Measurements from ENCODE around the gene FSTL1. TPM values are rescaled to one million over a fixed set of nuclear protein-coding genes. Genes with fewer than 3 reads are reported as not detected.

Gene FSTL1
- total RNA-seq, 6 experiments from 2014 or later = 32.8 to 50.0 (median 45.5) TPM

DNA sequence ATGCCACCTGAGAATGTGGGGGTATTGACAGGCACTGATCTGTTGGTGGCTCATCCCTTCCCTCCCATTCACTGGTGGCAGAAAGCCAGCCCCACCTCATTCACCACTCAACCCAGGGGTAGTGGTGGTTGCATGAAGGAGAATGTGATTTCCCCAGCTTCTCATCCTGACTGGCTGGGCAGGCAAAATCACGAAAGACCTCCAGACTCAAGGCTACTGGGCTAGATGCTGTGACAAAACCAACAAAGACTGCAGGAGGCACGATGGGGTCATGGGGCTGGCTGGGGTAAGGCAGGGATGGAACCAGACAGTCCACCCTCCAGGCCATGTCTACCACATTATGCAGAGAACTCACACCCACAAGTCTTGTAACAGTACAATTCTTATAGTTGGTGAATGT is 33.9 kb downstream of the FSTL1 start:
- peak; percentile 2 to 10 (median 6) for ATAC-seq
- Histone ChIP-seq H3K9me3 (no peaks in the 10 kb centered on the region), H3K27ac (peak overlapping the region in 1 of 3 donors; percentile 33), H3K4me1 (peaks cover 0 to 27% (median 2%) of the 10 kb centered on the region in 4 donors), H3K27me3 (no peaks in the 10 kb centered on the region), H3K4me3 (peak overlapping the region in 1 of 3 donors; percentile 18), H3K36me3 (no peaks in the 10 kb centered on the region)
- 18% methylated on average over 2 of the region's 2 CpGs for WGBS (ENCODE audit: insufficient coverage, low coverage, low lambda C conversion rate, missing lambda C conversion rate)
- DNase-seq = no peak
- TF ChIP-seq CTCF (IDR thresholded peaks at IDR 0.05) (no peak), POLR2A (IDR thresholded peaks at IDR 0.05) (no peak)
- intact Hi-C loops (cut with DNase I) = loop anchor here (5.0 to 10.0 kb wide), 3 partner anchors 140 to 172 kb away; no protein-coding TSS in a partner anchor

DNA sequence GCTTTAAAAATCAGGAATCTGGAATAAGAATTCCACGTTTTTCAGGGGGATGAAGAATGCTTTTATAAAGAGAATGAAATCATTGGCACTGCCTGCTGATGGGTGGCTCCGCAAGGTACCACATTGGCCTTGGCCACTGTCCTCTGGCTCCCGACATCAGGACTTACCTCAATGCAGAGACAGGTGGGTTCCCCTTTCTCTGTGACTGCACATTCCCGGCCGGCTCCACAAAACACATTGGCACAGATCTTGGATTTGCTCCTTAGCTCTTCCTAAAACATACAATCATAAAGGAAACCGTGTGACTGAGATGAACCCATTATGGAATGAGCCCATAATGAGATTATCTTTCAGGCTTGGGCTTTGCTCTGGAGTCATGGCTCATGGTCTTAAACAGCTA is 35.0 kb downstream of the FSTL1 start:
- no peak for DNase-seq
- 72% methylated on average over 3 of the region's 6 CpGs for WGBS (ENCODE audit: insufficient coverage, low coverage, low lambda C conversion rate, missing lambda C conversion rate)
- intact Hi-C loops (cut with DNase I) = loop anchor here (5.0 to 10.0 kb wide), 3 partner anchors 142 to 171 kb away; no protein-coding TSS in a partner anchor

DNA sequence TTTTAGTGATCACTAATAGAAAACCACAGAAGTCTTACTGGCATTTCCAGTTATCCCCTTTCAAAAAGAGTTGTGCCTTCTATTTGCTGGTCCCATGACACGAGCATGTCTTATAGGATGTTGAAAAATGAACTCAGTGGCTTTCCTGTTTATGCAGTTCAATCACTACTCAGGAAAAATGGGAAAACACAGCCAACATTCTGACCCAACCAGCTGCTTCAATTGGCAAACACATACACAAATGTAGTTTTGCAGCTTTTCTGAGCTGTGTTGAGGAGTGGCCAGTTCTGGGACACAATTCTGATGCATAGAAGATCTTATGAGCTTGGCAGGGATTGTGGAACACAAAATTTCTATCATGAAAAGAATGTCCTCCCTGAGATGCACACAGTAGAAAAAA is 40.3 kb downstream of the FSTL1 start:
- no peak overlapping the region for H3K27ac ChIP-seq
- intact Hi-C loops (cut with DNase I) = loop anchor here in 1 of 2 donors (10.0 kb wide), 1 partner anchor 166 kb away; no protein-coding TSS in a partner anchor
- H3K36me3 ChIP-seq = peaks cover 0 to 19% (median 0%) of the 10 kb centered on the region in 4 donors
- WGBS (ENCODE audit: insufficient coverage, low coverage, low lambda C conversion rate, missing lambda C conversion rate) = 55% methylated on average over 1 of the region's 1 CpG
- DNase-seq = no peak
- ATAC-seq = peak in 1 of 4 donors; percentile 48
- no peaks in the 10 kb centered on the region for H3K9me3 ChIP-seq
- no peaks in the 10 kb centered on the region for H3K27me3 ChIP-seq
- H3K4me3 ChIP-seq = no peak overlapping the region
- TF ChIP-seq POLR2A (IDR thresholded peaks at IDR 0.05) = no peak
- no peak for TF ChIP-seq CTCF (IDR thresholded peaks at IDR 0.05)
- peaks cover 0 to 5% (median 0%) of the 10 kb centered on the region in 4 donors for H3K4me1 ChIP-seq

More for the DNA sequence above, 35.0 kb downstream of the FSTL1 start:
- no peak for ATAC-seq
- Histone ChIP-seq H3K36me3 (no peaks in the 10 kb centered on the region), H3K27ac (no peak overlapping the region), H3K4me1 (peaks cover 0 to 27% (median 2%) of the 10 kb centered on the region in 4 donors), H3K9me3 (no peaks in the 10 kb centered on the region), H3K4me3 (no peak overlapping the region), H3K27me3 (no peaks in the 10 kb centered on the region)
- no peak for TF ChIP-seq POLR2A (IDR thresholded peaks at IDR 0.05)
- no peak for TF ChIP-seq CTCF (IDR thresholded peaks at IDR 0.05)

DNA sequence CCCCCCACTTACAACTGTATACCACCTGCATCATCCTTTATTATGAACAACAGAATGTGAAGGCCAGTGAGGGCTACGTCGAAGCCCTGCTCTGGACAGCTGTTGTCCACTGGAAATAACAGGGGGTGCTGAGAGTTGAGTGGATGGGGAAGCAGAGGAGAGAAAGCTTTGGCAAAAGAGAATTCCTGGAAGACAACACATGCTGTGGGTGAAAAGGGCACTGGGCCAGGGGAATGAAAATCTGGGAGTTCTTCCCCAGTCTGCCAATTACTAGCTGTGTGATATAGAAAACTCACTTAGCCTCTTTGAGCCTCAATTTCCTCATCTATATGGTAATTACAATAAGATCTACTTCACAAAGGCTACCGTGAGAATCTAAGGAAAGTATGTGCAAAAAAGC is 40.7 kb downstream of the FSTL1 start:
- no peak overlapping the region for H3K4me3 ChIP-seq
- ATAC-seq (no peak), DNase-seq (no peak)
- no peak overlapping the region for H3K27ac ChIP-seq
- H3K27me3 ChIP-seq = no peaks in the 10 kb centered on the region
- TF ChIP-seq CTCF (IDR thresholded peaks at IDR 0.05) = no peak
- H3K36me3 ChIP-seq = peaks cover 0 to 19% (median 0%) of the 10 kb centered on the region in 4 donors
- H3K4me1 ChIP-seq = peaks cover 0 to 5% (median 0%) of the 10 kb centered on the region in 4 donors
- 75% methylated on average over 3 of the region's 3 CpGs for WGBS (ENCODE audit: insufficient coverage, low coverage, low lambda C conversion rate, missing lambda C conversion rate)
- H3K9me3 ChIP-seq = no peaks in the 10 kb centered on the region
- intact Hi-C loops (cut with DNase I) = loop anchor here in 1 of 2 donors (10.0 kb wide), 1 partner anchor 165 kb away; no protein-coding TSS in a partner anchor

All from right lobe of liver (tissue), 6 donors.